NT2/D1 (cell line): ENCODE data around the gene DEFB116.
A peak's percentile ranks its signal among the peaks of the same experiment; 100 is the strongest.

Experiments
- DNase-seq: peaks from one replicate; pipeline ENCODE4 v3.0.0-alpha.2; 2011; ENCODE audit warnings: low read depth, low spot score
- H3K27me3 ChIP-seq: 2 replicates; pipeline ENCODE4 v1.6.0; 2011; ENCODE audit warnings: mild to moderate bottlenecking; ENCODE audit not compliant: insufficient read length, insufficient read depth
- H3K36me3 ChIP-seq: 2 replicates; pipeline ENCODE4 v1.6.1; 2011; ENCODE audit warnings: mild to moderate bottlenecking, low read length, mixed read lengths; ENCODE audit not compliant: insufficient read depth, insufficient read length
- H3K4me1 ChIP-seq: 2 replicates; pipeline ENCODE4 v1.5.1; 2011; ENCODE audit not compliant: insufficient read depth, insufficient read length
- H3K4me3 ChIP-seq: 2 replicates; pipeline ENCODE4 v1.5.1; 2011; ENCODE audit warnings: low read depth; ENCODE audit not compliant: insufficient read length
- H3K9ac ChIP-seq: 2 replicates; pipeline ENCODE4 v1.6.0; 2011; ENCODE audit warnings: low read depth; ENCODE audit not compliant: insufficient read length
- H3K9me3 ChIP-seq: 2 replicates; pipeline ENCODE4 v1.5.1; 2011; ENCODE audit warnings: mild to moderate bottlenecking, low read length; ENCODE audit not compliant: insufficient read depth
- SUZ12 ChIP-seq: IDR thresholded peaks from 2 replicates; pipeline ENCODE4 v1.6.1; 2011; ENCODE audit not compliant: insufficient read length, insufficient read depth; ENCODE audit errors: extremely low read depth
- YY1 ChIP-seq: IDR thresholded peaks from 2 replicates; pipeline ENCODE4 v1.6.1; 2011; ENCODE audit not compliant: insufficient read length, insufficient read depth
- ZNF274 ChIP-seq: IDR thresholded peaks from 2 replicates; pipeline ENCODE4 v1.6.1; 2011; ENCODE audit warnings: mild to moderate bottlenecking, low read depth, low read length

Gene DEFB116

DNA sequence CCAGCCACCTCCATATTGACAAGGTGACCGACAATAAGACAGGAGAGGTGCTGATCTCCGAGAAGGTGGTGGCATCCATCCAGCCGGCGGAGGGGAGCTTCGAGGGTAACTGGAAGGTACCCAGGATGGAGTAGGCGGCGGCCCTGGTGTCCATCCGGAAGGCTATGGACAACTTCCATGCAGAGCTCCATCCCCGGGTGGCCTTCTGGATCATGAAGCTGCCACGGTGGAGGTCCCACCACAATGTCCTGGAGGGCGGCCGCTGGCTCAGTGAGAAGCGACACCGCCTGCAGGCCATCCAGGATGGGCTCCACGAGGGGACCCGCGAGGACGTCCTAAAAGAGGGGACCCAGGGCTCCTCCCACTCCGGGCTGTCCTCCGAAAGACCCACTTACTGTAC, 33.9 kb downstream of the DEFB116 start:
- peaks cover 12% of the 10 kb centered on the region for H3K27me3 ChIP-seq
- H3K4me3 ChIP-seq = no peak overlapping the region
- no peaks in the 10 kb centered on the region for H3K4me1 ChIP-seq
- DNase-seq = no peak
- H3K36me3 ChIP-seq = no peaks in the 10 kb centered on the region
- no peak for TF ChIP-seq YY1
- TF ChIP-seq ZNF274 = no peak
- TF ChIP-seq SUZ12 = no peak
- no peak overlapping the region for H3K9ac ChIP-seq
- no peaks in the 10 kb centered on the region for H3K9me3 ChIP-seq

DNA sequence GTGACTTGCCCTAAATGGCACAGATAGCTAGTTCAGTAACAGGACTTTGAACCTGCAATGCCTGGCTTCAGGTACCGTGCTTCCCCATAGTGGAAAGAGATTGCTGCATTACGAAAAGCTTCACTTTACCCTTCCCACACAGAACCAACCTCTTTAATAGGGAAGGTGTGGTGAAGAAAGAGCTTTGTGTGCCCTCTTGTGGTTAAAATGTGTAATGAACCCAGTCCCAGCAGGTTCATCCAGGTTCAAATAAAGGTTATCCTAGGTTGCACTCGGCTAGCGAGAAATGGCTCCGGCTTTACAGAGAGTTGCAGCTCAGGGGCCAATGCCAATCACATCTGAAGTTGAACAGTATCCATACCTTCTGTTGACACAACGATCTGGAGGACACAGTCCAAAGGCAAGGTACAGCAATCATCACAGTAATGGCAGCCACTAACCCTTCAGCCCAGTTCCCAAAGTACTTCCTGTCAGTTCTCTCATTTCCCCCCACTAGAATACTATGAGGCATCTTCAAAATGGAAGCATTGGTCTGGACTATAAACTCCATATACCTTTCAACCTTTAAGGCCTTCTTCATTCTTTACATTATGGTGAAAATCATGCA, 48.0 kb downstream of the DEFB116 start:
- H3K27me3 ChIP-seq = peaks cover 13% of the 10 kb centered on the region
- H3K36me3 ChIP-seq = no peaks in the 10 kb centered on the region
- TF ChIP-seq ZNF274 (no peak), YY1 (no peak), SUZ12 (no peak)
- no peaks in the 10 kb centered on the region for H3K4me1 ChIP-seq
- no peak overlapping the region for H3K4me3 ChIP-seq
- peak; percentile 13 for DNase-seq
- no peak overlapping the region for H3K9ac ChIP-seq
- H3K9me3 ChIP-seq = no peaks in the 10 kb centered on the region

GRCh38 chr20:31257364-31257763, 51.0 kb downstream of the DEFB116 start, which contains the start of gene DEFB115:
DEFB115 (plus strand) TSS chr20:31257664; CDS start chr20:31257664, 0 bp downstream.
- Histone ChIP-seq H3K9me3 (no peaks in the 10 kb centered on the region), H3K9ac (no peak within 1 kb of the TSS)

GRCh38 chr20:31256959-31257358, 51.4 kb downstream of the DEFB116 start:
- no peak overlapping the region for H3K9ac ChIP-seq
- H3K4me3 ChIP-seq = no peak overlapping the region
- no peaks in the 10 kb centered on the region for H3K4me1 ChIP-seq
- H3K9me3 ChIP-seq = no peaks in the 10 kb centered on the region
- TF ChIP-seq SUZ12 = no peak
- no peak for TF ChIP-seq ZNF274
- TF ChIP-seq YY1 = no peak
- H3K27me3 ChIP-seq = peaks cover 13% of the 10 kb centered on the region
- DNase-seq = no peak
- H3K36me3 ChIP-seq = no peaks in the 10 kb centered on the region

More at GRCh38 chr20:31257364-31257763, 51.0 kb downstream of the DEFB116 start, which contains the start of gene DEFB115:
- no peak for DNase-seq
- TF ChIP-seq SUZ12 (no peak), YY1 (no peak), ZNF274 (no peak)
- Histone ChIP-seq H3K4me1 (no peaks in the 10 kb centered on the region), H3K4me3 (no peak within 1 kb of the TSS), H3K27me3 (peaks cover 13% of the 10 kb centered on the region), H3K36me3 (no peaks in the 10 kb centered on the region)
